HCT116 (cell line): ENCODE data around the gene MYLK4. TPM values are rescaled to one million over a fixed set of nuclear protein-coding genes. Genes with fewer than 3 reads are reported as not detected.

Source experiments
- ATAC-seq: fragments of 200-7000 bp; cut with Tn5 transposase; 2 replicates; pipeline ENCODE4 v1.9.1; 2020; ENCODE audit warnings: mild to moderate bottlenecking, moderate library complexity
- BruUV-seq: library from RNA; stranded (reverse); fragments of 400-500 nt; replicated peaks from 2 replicates; lab custom pipeline; 2021; lab: Mats Ljungman, UMichigan
- CTCF ChIA-PET: fragments of 300-600 bp; sonication (Branson Sonifier 250); formaldehyde crosslinking; loops from one replicate; lab custom pipeline; 2021; ENCODE audit warnings: antibody characterized with exemption; lab: Charles Lee
- POLR2A ChIA-PET: fragments of 300-600, 350-600 bp; sonication (Branson Sonifier 250); formaldehyde crosslinking; loops from one replicate; lab custom pipeline; 2021; ENCODE audit warnings: antibody characterized with exemption; lab: Charles Lee
- RAD21 ChIA-PET, 2 experiments: fragments of 300-600 bp; sonication (Branson Sonifier 250); formaldehyde crosslinking; loops; one replicate each; lab custom pipeline; 2023; ENCODE audit warnings: low total read pairs in 2 of 2; ENCODE audit not compliant: uncharacterized antibody in 2 of 2, unreplicated experiment in 2 of 2, low non-redundant PET in 1 of 2; lab: Charles Lee
- DNase-seq: peaks from one replicate; pipeline ENCODE4 v3.0.0-alpha.2; 2010; ENCODE audit warnings: low read depth, low spot score
- H2AFZ ChIP-seq: fragments of 200-600 bp; shearing (Covaris generic), sonication (generic); 2 replicates; pipeline ENCODE4 v1.6.1; 2017; ENCODE audit warnings: low read depth, mixed run types, mixed read lengths, antibody characterized with exemption, low read length; ENCODE audit not compliant: poor library complexity, severe bottlenecking
- H3K27ac ChIP-seq: 2 replicates; pipeline ENCODE4 v1.5.1; 2012; ENCODE audit warnings: low read depth, low read length
- H3K27me3 ChIP-seq: fragments of 200-600 bp; sonication (generic); 2 replicates; pipeline ENCODE4 v1.6.1; 2016; ENCODE audit warnings: mixed run types, low read length, mixed read lengths; ENCODE audit not compliant: insufficient read depth
- H3K36me3 ChIP-seq, 2 experiments: fragments of 200-500 bp in 1 of 2; fragments of 200-600 bp in 1 of 2; sonication (Bioruptor generic) in 1 of 2; sonication (generic) in 1 of 2; 2 replicates each; pipeline versions ENCODE4 v1.5.1 to v1.6.1; 2014 to 2016; ENCODE audit warnings: low read length in 2 of 2, inconsistent platforms in 1 of 2, mixed read lengths in 1 of 2, mixed run types in 1 of 2; ENCODE audit not compliant: insufficient read depth in 2 of 2, control insufficient read depth in 1 of 2
- H3K4me1 ChIP-seq, 2 experiments: fragments of 200-600 bp in 1 of 2; sonication (generic) in 1 of 2; 2 replicates each; pipeline versions ENCODE4 v1.5.1 to v1.6.1; 2012 to 2017; ENCODE audit warnings: low read length in 2 of 2, inconsistent platforms in 1 of 2, mild to moderate bottlenecking in 1 of 2, mixed read lengths in 1 of 2, mixed run types in 1 of 2, moderate library complexity in 1 of 2; ENCODE audit not compliant: insufficient read depth in 2 of 2, control insufficient read depth in 1 of 2
- H3K4me2 ChIP-seq: fragments of 200-600 bp; sonication (generic); 2 replicates; pipeline ENCODE4 v1.6.1; 2017; ENCODE audit warnings: mixed run types, low read length, mixed read lengths
- H3K4me3 ChIP-seq, 2 experiments: fragments of 200-600 bp in 1 of 2; sonication (generic) in 1 of 2; replicated peaks in 1 of 2; 2 replicates each; pipeline ENCODE4 v1.5.1; 2011 to 2016; ENCODE audit warnings: low read length in 2 of 2, control low read depth in 1 of 2, low read depth in 1 of 2, mild to moderate bottlenecking in 1 of 2, mixed read lengths in 1 of 2, mixed run types in 1 of 2
- H3K79me2 ChIP-seq: fragments of 200-600 bp; sonication (generic); 2 replicates; pipeline ENCODE4 v1.6.1; 2017; ENCODE audit warnings: mild to moderate bottlenecking, mixed run types, low read length, moderate library complexity, mixed read lengths; ENCODE audit not compliant: insufficient read depth
- H3K9ac ChIP-seq: fragments of 200-600 bp; sonication (generic); 2 replicates; pipeline ENCODE4 v1.6.1; 2016; ENCODE audit warnings: low read length, mixed read lengths
- H3K9me2 ChIP-seq: fragments of 200-600 bp; sonication (generic), shearing (Covaris generic); 2 replicates; pipeline ENCODE4 v1.6.1; 2017; ENCODE audit warnings: mixed run types, mild to moderate bottlenecking, moderate library complexity; ENCODE audit not compliant: insufficient read depth
- H3K9me3 ChIP-seq, 2 experiments: fragments of 200-500 bp in 1 of 2; fragments of 200-600 bp in 1 of 2; sonication (Bioruptor generic) in 1 of 2; sonication (generic) in 1 of 2; 2 replicates each; pipeline ENCODE4 v1.6.1; 2014 to 2017; ENCODE audit warnings: low read length in 2 of 2, mixed read lengths in 2 of 2, inconsistent platforms in 1 of 2, low read depth in 1 of 2, mild to moderate bottlenecking in 1 of 2, mixed run types in 1 of 2, moderate library complexity in 1 of 2; ENCODE audit not compliant: control insufficient read depth in 1 of 2, insufficient read depth in 1 of 2
- H4K20me1 ChIP-seq: fragments of 200-600 bp; sonication (generic), shearing (Covaris generic); 2 replicates; pipeline ENCODE4 v1.6.1; 2017; ENCODE audit warnings: mixed run types, mild to moderate bottlenecking, moderate library complexity; ENCODE audit not compliant: insufficient read depth
- CBX3 ChIP-seq: IDR thresholded peaks from 2 replicates; pipeline ENCODE4 v1.6.1; 2012; ENCODE audit warnings: low read depth
- CEBPB ChIP-seq: IDR thresholded peaks from 2 replicates; pipeline ENCODE4 v1.6.1; 2012; ENCODE audit warnings: low read depth
- EGR1 ChIP-seq: IDR thresholded peaks from 2 replicates; pipeline ENCODE4 v1.6.1; 2012; ENCODE audit warnings: low read depth
- ELF1 ChIP-seq: IDR thresholded peaks from 2 replicates; pipeline ENCODE4 v1.6.1; 2012; ENCODE audit warnings: low read depth, borderline replicate concordance
- EZH2 ChIP-seq: fragments of 200-600 bp; sonication (generic); IDR thresholded peaks from 2 replicates; pipeline ENCODE4 v1.6.1; 2017; ENCODE audit warnings: antibody characterized with exemption, mixed run types
- EZH2phosphoT487 ChIP-seq: fragments of 200-600 bp; IDR thresholded peaks from 2 replicates; pipeline ENCODE4 v1.6.1; 2018; ENCODE audit warnings: antibody characterized with exemption, borderline replicate concordance
- FOSL1 ChIP-seq: IDR thresholded peaks from 2 replicates; pipeline ENCODE4 v1.6.1; 2012; ENCODE audit warnings: low read depth
- JUND ChIP-seq: IDR thresholded peaks from 2 replicates; pipeline ENCODE4 v1.6.1; 2012
- POLR2A ChIP-seq: IDR thresholded peaks from 2 replicates; pipeline ENCODE4 v1.7.0; 2011; ENCODE audit warnings: borderline replicate concordance; ENCODE audit not compliant: insufficient read depth, insufficient read length; ENCODE audit errors: extremely low read depth
- POLR2AphosphoS5 ChIP-seq: IDR thresholded peaks from 2 replicates; pipeline ENCODE4 v1.6.1; 2011; ENCODE audit warnings: mild to moderate bottlenecking, low read depth, low read length, moderate library complexity
- RAD21 ChIP-seq: IDR thresholded peaks from 2 replicates; pipeline ENCODE4 v1.6.1; 2012; ENCODE audit warnings: low read depth, mild to moderate bottlenecking
- SIN3A ChIP-seq: IDR thresholded peaks from 2 replicates; pipeline ENCODE4 v1.6.1; 2012; ENCODE audit warnings: low read depth
- SP1 ChIP-seq: IDR thresholded peaks from 2 replicates; pipeline ENCODE4 v1.6.1; 2012; ENCODE audit warnings: low read depth
- SRF ChIP-seq: IDR thresholded peaks from 2 replicates; pipeline ENCODE4 v1.6.1; 2012; ENCODE audit warnings: low read depth
- TCF7L2 ChIP-seq: IDR thresholded peaks from 2 replicates; pipeline ENCODE4 v1.7.0; 2011; ENCODE audit warnings: borderline replicate concordance, inconsistent platforms; ENCODE audit not compliant: insufficient read depth, insufficient read length; ENCODE audit errors: extremely low read depth
- ZFX ChIP-seq: fragments of 450-650 bp; IDR thresholded peaks from 2 replicates; pipeline ENCODE4 v1.6.1; 2017
- ZNF274 ChIP-seq: fragments of 200-500 bp; sonication (Bioruptor generic); IDR thresholded peaks from 2 replicates; pipeline ENCODE4 v1.6.1; 2014; ENCODE audit warnings: mild to moderate bottlenecking, low read depth, low read length, inconsistent platforms
- intact Hi-C: fragments of 100-400 bp; cut with micrococcal nuclease; formaldehyde crosslinking; loops from 2 replicates; pipeline ENCODE4 v1.10.0; 2022
- total RNA-seq: library from RNA; stranded (reverse); gene quantifications from one replicate; pipeline ENCODE4 v1.2.1, GENCODE V29; 2021; ENCODE audit not compliant: unreplicated experiment

MYLK4 gene
- total RNA-seq, 1 experiment from 2014 or later: 0.27 TPM

DNA sequence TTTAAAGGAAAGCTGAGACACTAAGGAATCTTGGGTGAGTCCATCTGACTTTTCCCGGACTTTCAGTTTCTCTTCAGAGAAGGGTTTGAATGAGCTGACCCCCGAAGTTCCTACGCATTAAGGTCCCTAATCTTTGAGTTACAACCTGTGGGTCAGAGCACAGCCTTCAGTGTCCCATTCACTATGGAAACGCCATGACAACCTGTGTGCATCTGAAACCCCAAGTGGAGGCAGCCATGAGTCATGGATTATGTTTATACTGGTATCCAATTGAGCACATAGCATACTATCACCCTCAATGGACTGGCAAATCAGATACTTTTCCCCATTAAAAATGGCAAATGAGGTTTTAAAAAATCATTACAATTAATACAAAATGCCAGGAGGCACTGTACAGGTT lies 11.4 kb downstream of the MYLK4 start:
- Histone ChIP-seq H3K27me3 (no peaks in the 10 kb centered on the region), H3K9ac (no peak overlapping the region), H3K9me2 (no peaks in the 10 kb centered on the region), H3K4me3 (no peak overlapping the region), H2AFZ (no peak overlapping the region), H3K4me2 (no peak overlapping the region), H3K4me1 (peaks cover 0 to 6% of the 10 kb centered on the region in 2 experiments; a peak in 1 of 4 replicates), H4K20me1 (no peaks in the 10 kb centered on the region), H3K79me2 (no peaks in the 10 kb centered on the region), H3K9me3 (no peaks in the 10 kb centered on the region), H3K36me3 (no peaks in the 10 kb centered on the region), H3K27ac (no peak overlapping the region)
- ChIA-PET CTCF (interaction anchor here (1.2 to 2.0 kb wide), 2 partner anchors 10 to 11 kb away, joined by 3 to 21 read pairs; partner anchors contain the start of gene MYLK4), RAD21 (no interaction called here), POLR2A (no interaction called here)
- DNase-seq (no peak), ATAC-seq (no peak)
- no TSS peak for BruUV-seq
- TF ChIP-seq SIN3A (no peak), ELF1 (no peak), EGR1 (no peak), EZH2 (no peak), CBX3 (no peak), ZFX (no peak), RAD21 (no peak), EZH2phosphoT487 (no peak), CEBPB (no peak), JUND (no peak), FOSL1 (no peak), POLR2AphosphoS5 (no peak), ZNF274 (no peak), POLR2A (no peak), TCF7L2 (no peak), SRF (no peak), SP1 (no peak)
- intact Hi-C loops: loop anchor here (5.0 kb wide), 1 partner anchor 318 kb away; no protein-coding TSS in a partner anchor
